T follicular helper cell (primary cell): ENCODE measurements around the gene USP48.
"Not testable (repeated sequence)": the region's sequence is repeated elsewhere in the genome, so short reads cannot be mapped to it uniquely, and the experiment has no call there.

ENCODE experiments used
- DNase-seq: peaks from one replicate; pipeline ENCODE4 v3.0.0-alpha.2; 2020; ENCODE audit warnings: low read depth

Gene USP48

DNA sequence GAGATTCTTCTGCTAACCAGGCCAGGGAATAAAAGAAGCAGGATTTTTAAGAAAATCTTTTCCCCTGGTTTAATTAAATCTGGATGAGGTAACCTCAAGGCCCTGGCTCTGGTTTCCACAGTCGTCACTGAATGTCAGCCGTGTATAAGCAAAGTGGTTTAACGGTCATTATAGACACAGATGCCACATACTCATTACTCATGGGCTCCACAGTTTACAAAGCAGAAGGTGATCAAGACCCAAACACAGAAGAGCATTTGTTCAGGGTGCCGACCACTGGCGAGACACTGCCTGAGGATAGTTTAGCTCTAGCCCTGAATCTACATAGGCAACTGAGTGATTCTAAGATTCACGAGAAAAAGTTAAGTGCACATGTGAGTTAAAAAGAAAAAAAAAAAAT, 86.0 kb downstream of the USP48 start:
- no peak for DNase-seq

DNA sequence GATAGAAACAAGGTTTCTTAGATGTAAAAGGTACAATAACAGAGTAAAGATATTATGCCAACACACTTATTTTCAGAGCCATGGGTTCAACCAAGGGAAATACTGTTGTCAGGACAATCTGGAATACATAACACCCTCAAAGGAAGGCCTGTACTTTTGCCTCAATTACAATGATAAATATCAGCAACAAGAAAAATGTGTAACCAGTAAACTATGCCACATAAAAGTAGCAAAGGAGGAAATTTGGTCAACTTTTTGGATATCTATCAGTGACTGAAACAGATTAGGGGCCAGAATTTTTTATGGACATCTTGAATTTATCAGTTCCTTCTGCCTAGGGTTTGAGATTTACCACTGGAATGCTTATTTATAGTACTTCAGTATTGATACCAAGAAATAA, 89.2 kb downstream of the USP48 start:
- no peak for DNase-seq

DNA sequence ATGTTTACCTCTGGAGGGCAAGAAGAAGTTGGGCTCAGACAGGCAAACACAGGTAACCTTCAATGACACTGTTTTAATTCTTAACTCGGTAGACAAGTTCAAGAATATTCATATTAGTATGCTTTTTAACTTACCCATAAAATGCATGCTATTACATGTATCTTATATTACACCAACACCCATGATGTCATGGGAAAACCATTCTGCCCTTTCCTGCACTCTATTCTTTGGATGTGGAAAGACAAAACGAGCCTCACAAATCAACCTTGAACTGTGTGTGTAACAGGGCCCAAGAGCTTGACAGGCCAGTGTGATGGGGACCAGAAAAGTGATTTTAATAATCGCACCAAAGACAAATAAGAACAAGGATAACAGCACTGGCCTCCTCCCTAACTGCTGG, 91.2 kb downstream of the USP48 start:
- no peak for DNase-seq

DNA sequence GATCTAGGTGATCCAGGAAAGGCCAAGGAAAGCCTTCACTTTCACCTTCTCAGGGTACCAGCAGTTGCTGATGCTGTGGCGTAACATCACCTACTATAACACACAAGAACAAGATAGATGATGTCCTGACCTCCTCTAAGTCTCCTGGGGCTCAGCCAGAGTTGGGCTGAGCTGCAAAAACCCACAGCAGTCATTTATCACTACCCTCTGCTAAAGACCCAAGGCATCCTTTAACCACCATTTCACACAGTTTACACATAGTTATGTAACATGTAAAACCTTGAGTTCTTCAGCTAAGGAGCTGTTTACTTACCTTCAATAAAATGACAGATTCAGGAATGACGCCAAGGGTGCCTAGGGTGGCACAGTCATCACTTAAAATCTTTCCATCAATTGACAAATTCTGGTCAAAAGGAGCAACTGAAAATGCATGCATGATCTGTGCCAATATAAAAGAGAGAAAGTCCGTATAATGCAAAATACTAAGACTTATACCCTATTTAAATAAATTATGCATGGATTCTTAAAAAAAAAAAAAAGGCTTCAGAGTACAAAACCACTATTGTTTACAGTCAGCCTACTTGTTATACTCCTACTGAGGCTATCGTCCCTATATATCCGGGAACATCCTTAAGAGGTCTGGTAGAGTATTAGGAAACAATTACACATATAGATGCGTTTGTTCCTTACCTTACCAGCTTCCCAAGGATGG, 93.1 kb downstream of the USP48 start:
- DNase-seq, result no peak

DNA sequence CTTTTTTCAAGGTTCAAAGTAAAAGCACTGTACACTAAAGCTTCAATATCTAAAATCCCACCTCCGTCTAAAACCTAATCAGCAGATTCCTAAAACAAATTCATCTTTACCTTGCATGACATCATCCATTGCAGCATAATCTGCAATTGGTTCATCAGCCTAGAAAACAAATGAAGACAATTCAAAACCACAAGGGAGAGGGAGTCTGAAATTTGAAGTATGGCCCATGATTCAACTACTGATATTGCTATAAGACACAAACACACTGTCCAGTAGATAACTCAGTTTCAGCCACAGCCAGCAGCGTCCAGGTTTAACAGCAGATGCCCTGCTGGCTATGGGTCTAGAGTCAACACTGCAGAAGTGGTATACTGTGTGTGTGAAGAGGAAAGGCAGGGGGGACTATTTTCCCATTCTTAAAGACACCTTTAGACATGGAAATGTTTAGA, 95.8 kb downstream of the USP48 start:
- DNase-seq, result no peak

DNA sequence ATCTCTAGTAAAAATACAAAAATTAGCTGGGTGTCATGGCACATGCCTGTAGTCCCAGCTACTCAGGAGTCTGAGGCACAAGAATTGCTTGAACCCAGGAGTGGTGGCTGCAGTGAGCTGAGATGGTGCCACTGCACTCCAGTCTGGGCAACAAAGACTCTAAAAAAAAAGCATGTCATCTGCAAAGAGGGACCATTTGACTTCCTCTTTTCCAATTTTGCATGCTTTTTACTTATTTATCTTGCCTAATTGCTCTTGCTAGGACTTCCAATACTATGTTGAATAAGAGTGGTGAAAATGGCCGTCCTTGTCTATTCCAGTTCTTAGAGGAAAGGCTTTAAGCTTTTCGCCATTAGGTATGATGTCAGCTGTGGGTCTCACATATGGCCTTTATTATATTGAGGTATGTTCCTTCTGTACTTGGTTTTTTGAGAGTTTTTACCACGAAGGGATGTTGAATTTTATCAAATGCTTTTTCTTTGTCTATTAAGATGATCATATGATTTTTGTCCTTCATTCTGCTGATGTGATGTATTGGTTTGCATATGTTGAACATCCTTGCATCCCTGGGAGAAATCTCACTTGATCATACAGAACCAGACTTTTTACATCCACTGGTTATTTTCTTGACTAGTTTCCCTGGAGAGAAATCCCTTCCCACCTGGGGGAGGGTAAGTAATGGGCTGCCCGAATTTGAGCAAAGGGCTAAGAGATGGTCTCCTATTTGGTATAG, 96.8 kb downstream of the USP48 start:
- no peak for DNase-seq

DNA sequence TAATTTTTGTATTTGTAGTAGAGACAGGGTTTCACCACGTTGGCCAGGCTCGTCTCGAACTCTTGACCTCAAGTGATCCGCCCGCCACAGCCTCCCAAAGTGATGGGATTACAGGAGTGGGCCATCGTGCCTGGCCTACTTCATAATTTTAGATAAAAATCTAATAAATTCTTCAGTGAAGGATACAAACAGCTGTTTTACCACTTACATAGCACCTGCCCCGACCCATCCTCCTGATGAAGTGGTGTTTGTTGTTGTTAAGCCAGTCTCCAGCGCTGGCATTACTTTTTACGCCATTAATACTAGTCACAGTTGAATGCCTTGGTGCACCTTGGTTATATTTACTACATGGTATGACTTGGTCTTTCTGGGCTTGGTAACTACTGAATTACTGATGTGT, 101.5 kb downstream of the USP48 start:
- DNase-seq, result no peak

DNA sequence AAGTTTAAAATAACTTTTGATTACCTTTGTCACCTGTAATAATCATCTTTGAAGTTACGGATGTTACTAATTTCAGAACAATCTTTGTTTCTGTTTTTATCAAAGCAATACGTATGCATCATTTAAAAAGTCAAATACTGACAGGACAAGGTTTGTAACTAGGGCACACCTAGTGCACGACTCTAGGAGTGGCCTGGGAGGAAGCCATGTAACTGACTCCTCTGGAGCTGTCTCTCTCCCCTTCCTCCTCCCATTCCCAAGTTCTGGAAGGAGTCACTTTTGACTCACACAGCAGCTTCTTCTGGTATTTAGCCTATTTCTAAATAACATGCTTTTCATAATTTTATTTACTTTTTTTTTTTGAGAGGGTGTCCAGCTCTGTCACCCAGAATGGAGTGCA, 102.0 kb downstream of the USP48 start:
- DNase-seq, result no peak

DNA sequence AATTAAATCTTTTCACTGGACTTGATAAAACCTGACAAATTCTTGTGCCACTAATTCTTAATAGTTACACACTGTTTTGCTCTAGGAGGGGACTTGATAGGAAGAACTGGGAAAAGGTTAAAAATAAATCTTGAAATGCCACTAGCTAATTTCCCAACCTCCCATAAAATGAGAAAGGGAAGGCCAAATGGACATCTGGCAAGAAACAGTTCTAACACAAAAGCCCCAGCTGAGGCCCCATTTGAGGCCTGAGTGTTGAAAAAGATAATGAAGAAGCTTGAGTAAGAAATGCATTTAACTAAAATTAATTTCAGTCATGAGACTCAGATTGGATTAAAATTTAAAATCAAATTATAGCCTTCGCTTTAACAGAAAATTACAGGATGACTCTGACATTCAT, 102.6 kb downstream of the USP48 start:
- DNase-seq, result no peak

DNA sequence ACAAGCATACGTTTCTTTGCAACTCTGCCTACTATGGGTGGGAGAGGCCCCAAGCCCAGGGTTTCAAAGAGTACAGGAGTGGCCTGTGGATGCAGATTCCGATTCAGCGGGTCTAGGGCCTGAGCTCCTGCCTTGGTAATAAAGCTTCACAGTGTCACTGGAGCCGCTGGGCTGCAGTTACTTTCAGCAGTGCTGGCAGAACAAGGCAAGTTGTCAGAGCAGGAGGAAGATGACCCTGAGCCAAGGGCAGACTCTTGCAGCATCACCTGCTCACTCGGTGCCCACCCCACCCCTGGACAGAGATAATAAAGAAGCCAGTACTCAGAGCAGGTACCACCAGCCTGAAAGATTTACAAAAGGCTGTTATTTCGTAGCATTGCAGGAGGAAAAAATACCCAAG, 105.8 kb downstream of the USP48 start:
- no peak for DNase-seq

DNA sequence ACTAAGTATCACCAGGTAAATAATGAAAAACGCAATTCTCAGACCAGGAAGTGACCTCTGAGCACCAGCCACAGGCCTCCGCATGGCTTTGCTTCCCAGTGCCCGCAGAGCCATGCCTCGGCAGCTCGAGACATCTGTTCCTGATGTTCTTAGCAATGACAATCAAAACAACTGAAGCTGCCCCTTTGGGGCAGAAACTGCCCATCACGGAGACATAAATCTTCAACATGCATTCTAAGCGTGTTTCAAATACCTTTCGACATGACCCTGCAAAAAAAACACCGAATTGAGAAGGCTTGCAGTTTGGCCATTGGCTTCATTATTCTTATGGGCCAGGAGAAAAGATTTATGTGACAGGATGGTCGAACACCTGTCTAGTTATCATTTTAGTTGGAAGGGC, 108.0 kb downstream of the USP48 start:
- DNase-seq, result no peak

DNA sequence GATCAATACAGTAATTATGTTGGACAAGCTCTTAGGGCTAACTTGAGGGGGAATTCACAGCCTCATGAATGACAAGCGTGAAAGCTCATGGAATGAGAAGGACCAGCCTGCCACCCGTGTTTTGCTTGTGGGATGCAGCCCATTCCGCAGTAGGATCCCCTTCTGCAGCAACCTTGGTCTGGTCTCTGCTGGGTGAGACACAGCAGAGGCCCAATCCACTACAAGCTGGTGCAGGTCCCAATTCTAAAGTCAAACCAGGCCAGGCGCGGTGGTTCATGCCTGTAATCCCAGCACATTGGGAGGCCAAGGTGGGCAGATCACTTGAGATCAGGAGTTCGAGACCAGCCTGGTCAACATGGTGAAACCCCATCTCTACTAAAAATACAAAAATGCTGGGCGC, 109.1 kb downstream of the USP48 start:
- not testable (repeated sequence) for DNase-seq

DNA sequence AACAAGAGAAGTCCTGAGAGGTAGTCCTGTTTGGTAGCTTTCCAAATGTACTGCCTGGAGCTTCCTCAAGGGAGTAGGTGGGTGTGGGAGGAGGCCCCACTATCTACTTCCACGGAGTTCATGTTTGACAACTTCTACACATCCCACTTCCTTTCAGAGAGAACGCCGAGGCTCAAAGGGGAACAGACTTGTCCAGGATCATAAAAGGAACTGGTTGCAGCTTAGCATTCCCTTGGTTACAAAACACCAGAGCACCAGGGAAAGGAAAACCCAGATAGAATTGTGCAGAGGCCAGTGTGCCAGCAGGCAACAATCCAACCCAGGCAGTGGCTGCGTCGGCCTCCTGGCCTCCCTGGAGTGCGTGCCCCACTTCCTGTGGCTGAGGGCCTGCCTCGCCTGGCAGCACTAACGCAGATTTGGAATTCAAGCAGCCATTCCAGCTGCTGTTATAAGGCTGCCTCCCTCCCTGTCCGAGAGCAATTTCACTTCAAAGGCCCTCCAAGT, 109.6 kb downstream of the USP48 start:
- no peak for DNase-seq

DNA sequence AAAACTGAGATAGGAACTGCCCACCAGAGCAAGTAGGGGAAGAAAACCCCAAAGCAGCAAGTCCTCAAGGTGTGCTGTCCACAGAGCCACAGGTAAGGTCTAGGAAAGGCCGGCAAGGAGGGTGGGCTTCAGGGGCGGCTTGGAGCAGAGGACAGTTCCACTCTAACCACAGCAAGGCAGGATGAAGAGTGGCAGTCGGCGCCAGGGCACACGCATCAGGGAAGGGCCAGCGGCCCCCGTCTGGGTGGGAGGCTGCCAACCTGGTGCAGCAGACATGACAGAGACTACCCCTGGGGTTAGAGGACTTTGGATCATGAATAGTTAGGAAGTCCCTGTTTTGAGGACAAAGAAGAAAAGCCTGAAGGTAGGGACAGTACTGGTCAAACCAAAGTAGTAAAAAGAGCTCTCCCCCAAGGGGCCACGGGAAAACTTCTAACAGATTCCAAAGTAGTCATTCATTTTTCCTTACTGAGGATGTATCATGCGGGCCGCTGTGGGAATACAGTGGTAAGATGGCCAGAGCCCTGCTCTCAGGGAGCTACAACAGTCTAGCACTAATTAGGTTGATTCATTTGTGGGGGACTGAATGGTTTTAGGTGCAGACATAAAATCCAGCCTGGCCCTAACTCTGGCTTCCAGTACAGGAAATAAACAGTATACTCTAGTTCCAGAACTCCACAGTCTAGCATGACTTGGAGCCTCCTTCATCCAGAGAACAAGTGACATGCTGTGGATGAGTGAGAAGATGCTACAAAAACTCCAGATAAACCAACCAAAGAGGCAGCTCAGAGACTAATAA, 110.3 kb downstream of the USP48 start:
- DNase-seq, result no peak

DNA sequence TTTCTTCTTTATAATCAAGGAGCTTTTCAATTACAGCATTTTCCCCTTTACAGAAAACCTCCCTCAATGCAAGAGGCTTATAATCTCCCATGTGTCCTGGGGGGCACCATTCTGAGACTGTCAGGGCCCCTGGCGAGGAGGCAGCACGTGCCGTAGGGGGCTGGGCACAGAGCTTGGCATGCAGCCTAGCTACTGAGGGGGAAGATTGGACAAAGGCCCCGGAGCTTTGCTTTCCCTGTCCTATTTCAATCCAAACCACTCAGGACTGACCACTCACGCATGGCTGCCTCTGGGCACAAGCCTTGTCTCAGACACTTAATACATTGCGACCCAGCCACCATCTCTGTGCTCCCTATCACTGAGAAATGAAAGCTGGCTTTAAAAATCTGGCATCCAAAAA, 111.0 kb downstream of the USP48 start:
- DNase-seq, result no peak

DNA sequence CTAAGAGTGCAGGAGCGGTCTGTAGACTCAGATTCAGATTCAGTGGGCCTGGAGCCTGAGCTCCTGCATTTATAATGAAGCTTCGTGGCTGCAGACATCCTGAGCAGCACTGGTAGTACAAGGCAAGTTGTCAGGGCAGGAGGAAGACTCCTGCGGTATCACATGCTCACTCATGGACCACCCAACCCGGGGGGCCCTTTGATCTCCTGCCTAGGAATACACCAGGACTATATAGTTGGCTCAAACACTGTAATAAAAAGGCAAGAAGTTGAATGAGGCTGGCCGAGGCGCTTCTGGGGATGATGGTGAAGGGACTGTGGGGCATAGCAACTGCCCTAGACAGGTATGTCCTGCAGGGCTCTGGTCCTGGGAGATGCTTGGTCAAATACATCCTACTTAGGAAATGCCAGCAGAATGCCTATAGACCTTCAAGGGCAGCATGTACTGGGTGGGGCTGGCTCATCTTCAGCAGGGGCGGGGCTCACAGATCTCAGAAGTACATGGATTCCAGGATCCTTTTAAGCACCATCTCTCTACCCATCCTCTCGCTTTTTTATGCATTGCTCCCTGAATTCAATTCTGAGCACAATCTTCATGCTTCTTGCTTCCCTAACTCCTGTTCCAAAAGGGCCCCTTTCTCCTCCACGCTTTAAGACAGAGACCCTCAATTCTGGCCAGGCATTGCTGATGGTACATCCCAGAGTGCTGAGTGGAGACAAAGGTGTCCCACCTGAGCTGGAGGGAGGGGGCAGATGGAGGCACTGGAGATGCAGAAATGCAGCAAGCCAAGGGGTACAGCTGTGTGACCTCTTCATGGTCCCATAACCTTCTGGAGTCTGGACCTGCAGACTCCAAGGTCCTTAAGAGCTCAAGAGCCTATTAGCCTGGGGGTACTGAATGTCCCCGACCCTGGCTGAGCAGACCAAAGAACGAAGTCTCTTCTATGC, 111.7 kb downstream of the USP48 start:
- no peak for DNase-seq

DNA sequence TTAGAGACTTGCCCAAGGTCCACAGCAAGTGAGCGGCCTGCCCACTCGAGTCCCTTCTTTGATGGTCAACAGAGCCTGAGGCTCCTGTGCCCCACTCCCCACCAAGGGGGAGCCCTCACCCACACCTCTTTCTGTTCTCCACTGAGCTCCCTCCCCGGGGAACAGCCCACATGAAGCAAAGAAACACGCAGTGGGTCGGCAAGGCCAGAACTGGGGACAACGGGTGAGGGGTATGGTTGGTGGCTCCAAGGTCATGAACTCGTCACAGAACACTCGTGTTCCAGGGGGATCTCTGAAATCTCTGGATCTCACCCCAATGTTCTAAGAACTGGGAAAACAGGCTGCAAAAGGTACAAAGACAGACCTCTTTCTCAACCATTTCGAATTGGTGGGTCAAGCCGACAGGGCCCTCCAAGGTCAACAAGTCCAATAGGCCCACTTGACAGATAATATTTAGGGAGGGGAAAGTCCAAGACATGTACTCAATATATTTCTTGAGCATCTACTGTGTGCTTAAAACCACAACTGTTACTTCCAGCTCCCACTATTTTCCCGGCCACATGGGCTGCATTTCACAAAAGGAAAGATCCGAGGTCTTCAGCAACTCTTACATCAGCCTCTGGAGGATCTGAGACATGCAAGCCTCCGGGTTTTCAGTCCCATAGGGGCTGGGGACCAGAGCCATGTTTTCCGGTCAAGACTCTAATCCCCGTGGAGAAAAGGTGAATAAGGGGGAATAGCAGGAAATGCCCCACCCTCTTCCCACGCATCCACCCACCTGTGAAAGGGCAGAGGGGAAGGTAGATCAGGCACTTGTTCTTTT, 112.7 kb downstream of the USP48 start:
- no peak for DNase-seq

DNA sequence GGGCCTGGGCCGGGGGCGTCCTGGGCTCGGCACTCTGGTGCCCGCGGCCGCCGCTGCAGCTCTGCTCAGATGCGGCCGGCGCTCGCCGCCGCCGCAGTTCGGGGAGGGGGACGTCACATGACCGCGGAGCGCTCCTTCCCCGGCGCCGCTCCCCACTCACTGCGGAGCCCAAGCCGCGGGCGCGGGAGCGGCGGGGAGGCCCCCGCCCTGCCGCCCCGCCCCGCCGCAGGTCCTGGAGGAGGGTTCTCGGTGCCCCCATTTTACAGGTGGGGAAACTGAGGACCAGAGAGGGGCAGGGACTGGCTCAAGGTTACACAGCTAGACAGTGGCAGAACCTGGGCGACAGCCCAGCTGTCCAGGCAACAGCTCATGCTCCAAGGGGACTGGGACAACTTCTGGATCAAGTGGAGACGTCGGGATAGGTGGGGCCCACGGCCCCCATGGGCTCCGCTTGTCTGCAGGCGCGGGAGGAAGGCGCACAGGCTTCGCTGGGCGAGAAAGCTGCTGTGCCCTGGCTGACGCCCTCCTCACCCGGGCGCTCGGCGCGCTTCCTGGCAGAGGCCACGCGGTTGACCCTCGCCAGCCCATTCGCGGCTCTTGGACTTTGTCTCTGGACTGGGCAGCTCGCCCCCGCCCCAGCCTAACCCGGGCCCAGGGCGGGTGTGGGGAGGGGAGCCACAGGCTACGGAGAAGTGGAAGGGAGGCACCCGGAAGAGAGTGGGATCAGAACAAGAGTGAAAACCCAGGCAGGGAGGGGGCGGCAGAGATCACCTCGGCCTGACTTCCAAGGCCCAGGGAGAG, 113.5 kb downstream of the USP48 start, which contains the start of gene RAP1GAP:
Gene RAP1GAP, minus strand, starts transcription at position 100 of the 801 bp plus-strand sequence. CDS start 49,325 bp downstream, outside the sequence.
- DNase-seq, result no peak

DNA sequence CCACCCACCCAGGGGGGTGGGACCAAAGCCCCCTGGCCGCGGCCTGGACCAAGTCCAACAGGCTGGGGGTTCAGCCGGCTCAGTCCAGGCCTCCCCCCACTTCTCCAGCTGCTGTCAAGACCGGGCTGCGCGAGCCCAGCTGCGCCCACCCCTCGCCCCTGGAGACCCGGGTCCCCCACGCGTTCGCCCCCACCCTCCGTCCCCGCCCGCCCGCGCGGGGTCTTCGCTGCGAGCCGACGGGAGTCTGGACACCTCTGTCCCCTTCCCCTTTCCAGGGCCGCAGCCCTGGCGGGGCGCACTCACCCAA, 114.0 kb downstream of the USP48 start:
- no peak for DNase-seq
